Measurements from ENCODE around the gene GPAM. TPM values are rescaled to one million over a fixed set of nuclear protein-coding genes. Genes with fewer than 3 reads are reported as not detected.

The GPAM gene
- total and polyA plus RNA-seq, 2 donors from 2014 or later: 4.0 to 9.9 TPM

DNA sequence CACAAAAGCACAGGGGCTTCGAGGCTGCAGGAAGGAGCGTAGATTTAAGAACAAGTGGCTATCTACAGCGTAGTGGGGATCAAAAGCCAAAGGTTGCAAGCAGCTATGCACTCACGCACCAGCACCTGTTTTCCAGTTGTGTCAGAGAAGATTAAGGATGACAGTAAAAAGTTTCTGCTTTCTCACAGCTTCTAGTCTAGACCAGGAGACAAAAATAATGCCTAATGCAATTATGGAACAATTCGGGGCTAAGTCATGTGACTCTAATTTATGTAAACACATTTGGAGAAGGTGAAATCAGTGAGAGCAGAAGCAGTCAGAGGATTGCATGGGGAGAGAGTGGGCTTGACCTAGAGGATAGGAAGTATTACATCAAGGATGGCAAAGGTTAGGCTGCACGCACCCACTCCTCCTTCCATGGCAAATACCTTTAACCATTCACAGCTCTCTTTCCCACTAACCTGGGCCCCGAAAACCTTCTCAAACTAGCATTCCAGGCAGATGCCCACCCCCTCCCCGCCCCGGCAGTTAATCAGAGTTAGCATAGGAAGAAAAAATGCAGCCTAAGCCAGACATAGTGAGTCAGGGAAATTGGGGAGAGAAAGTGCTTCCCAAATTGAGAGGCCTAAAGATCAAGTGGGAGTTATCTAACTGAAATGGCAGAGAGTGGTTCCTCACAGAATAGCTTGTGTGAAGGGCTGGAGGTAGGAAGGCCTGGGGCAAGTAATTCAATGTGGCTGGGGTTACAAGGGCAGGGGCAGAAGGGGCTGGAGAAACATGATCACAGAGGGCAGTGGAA is 48.2 kb upstream of the GPAM start:
- Histone ChIP-seq H3K36me3 (ENCODE audit: control insufficient read depth in 2 of 3, insufficient read depth in 3 of 3, low read length in 3 of 3) (no peaks in the 10 kb centered on the region), H3K9me3 (ENCODE audit: control insufficient read depth in 2 of 3, insufficient read depth in 1 of 3, low read length in 3 of 3) (no peaks in the 10 kb centered on the region), H3K9ac (ENCODE audit: low read length in 3 of 3) (no peak overlapping the region), H3K27ac (ENCODE audit: low read depth in 2 of 2, low read length in 2 of 2) (no peak overlapping the region), H3K27me3 (ENCODE audit: control insufficient read depth, insufficient read depth, low read length) (no peaks in the 10 kb centered on the region), H3K4me3 (ENCODE audit: low read length in 3 of 3) (no peak overlapping the region), H3K4me1 (ENCODE audit: control insufficient read depth in 2 of 3, insufficient read depth in 2 of 3, low read depth in 1 of 3, low read length in 3 of 3) (peaks cover 0 to 2% (median 0%) of the 10 kb centered on the region in 3 donors)
- FAIRE-seq (no peak), DNase-seq (no peak)
- intact Hi-C loops (cut with DNase I): no loop called here
- TF ChIP-seq, protein P1, sequence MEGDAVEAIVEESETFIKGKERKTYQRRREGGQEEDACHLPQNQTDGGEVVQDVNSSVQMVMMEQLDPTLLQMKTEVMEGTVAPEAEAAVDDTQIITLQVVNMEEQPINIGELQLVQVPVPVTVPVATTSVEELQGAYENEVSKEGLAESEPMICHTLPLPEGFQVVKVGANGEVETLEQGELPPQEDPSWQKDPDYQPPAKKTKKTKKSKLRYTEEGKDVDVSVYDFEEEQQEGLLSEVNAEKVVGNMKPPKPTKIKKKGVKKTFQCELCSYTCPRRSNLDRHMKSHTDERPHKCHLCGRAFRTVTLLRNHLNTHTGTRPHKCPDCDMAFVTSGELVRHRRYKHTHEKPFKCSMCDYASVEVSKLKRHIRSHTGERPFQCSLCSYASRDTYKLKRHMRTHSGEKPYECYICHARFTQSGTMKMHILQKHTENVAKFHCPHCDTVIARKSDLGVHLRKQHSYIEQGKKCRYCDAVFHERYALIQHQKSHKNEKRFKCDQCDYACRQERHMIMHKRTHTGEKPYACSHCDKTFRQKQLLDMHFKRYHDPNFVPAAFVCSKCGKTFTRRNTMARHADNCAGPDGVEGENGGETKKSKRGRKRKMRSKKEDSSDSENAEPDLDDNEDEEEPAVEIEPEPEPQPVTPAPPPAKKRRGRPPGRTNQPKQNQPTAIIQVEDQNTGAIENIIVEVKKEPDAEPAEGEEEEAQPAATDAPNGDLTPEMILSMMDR (IDR thresholded peaks at IDR 0.05; ENCODE audit: borderline replicate concordance, extremely low read depth, insufficient read depth): no peak

DNA sequence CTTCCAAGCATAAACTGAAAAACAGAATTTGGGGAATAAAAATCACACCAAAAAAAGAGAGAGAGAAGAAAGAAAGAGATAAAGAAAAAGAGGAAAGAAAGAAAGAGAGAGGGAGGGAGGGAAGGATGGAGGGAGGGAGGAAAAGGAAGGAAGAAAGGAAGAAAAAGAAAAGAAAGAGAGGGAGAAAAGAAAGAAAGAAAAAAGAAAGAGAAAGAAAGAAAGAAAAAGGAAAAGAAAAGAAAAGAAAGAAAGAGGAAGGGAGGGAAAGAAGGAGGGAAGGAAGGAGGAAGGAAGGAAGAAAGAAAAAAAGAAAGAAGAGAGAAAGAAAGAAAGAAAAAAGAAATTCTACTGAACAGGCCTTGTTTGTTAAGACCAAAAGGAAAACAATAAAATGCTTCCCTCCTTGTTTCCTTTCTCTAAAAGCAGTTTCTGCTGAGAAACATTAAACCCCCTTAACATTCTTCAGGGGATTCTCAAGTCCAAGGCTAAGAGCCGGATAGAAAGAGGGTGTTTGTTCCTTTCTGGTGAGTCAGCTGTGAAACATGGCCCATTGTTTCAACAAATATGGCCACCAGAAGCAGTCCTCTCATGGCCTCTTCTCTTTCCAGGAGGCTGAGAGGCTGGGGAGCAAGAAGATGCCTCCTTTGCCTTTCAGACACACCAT is 46.9 kb upstream of the GPAM start:
- Histone ChIP-seq H3K9me3 (ENCODE audit: control insufficient read depth in 2 of 3, insufficient read depth in 1 of 3, low read length in 3 of 3) (no peaks in the 10 kb centered on the region), H3K27ac (ENCODE audit: low read depth in 2 of 2, low read length in 2 of 2) (no peak overlapping the region), H3K4me3 (ENCODE audit: low read length in 3 of 3) (no peak overlapping the region), H3K9ac (ENCODE audit: low read length in 3 of 3) (no peak overlapping the region), H3K4me1 (ENCODE audit: control insufficient read depth in 2 of 3, insufficient read depth in 2 of 3, low read depth in 1 of 3, low read length in 3 of 3) (peaks cover 0 to 2% (median 0%) of the 10 kb centered on the region in 3 donors), H3K36me3 (ENCODE audit: control insufficient read depth in 2 of 3, insufficient read depth in 3 of 3, low read length in 3 of 3) (no peaks in the 10 kb centered on the region), H3K27me3 (ENCODE audit: control insufficient read depth, insufficient read depth, low read length) (no peaks in the 10 kb centered on the region)
- no peak for FAIRE-seq
- no peak for DNase-seq
- intact Hi-C loops (cut with DNase I): no loop called here
- TF ChIP-seq, protein P1 (IDR thresholded peaks at IDR 0.05; ENCODE audit: borderline replicate concordance, extremely low read depth, insufficient read depth): no peak

DNA sequence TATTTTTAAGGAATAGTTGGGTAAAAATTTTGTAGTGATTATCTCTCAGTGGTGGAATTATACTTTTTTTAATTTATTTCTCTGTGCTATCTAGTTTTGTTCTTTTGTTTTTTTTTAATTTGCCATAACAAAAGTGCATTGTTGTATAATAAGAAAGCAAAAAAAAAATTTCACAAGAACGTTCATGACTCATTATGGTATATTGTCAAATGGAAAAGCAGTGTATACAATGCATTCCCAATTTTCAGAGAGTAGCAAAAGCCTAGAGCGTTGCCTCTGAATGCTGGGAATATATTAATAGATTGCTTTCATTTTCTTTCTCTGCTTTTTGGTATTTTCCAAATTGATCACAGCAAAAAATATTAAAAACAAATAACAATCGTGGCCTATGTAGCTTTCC is 46.3 kb upstream of the GPAM start:
- H3K9ac ChIP-seq (ENCODE audit: low read length in 3 of 3): no peak overlapping the region
- no peak overlapping the region for H3K4me3 ChIP-seq (ENCODE audit: low read length in 3 of 3)
- intact Hi-C loops (cut with DNase I): no loop called here
- H3K27me3 ChIP-seq (ENCODE audit: control insufficient read depth, insufficient read depth, low read length): no peaks in the 10 kb centered on the region
- TF ChIP-seq, protein P1 (IDR thresholded peaks at IDR 0.05; ENCODE audit: borderline replicate concordance, extremely low read depth, insufficient read depth): no peak
- peaks cover 0 to 2% (median 0%) of the 10 kb centered on the region in 3 donors for H3K4me1 ChIP-seq (ENCODE audit: control insufficient read depth in 2 of 3, insufficient read depth in 2 of 3, low read depth in 1 of 3, low read length in 3 of 3)
- no peak for DNase-seq
- peak; percentile 45 for FAIRE-seq
- no peak overlapping the region for H3K27ac ChIP-seq (ENCODE audit: low read depth in 2 of 2, low read length in 2 of 2)
- H3K36me3 ChIP-seq (ENCODE audit: control insufficient read depth in 2 of 3, insufficient read depth in 3 of 3, low read length in 3 of 3): no peaks in the 10 kb centered on the region
- no peaks in the 10 kb centered on the region for H3K9me3 ChIP-seq (ENCODE audit: control insufficient read depth in 2 of 3, insufficient read depth in 1 of 3, low read length in 3 of 3)
